COR-L47 (cell line): ENCODE data around the gene PEAK1.
"Not testable (repeated sequence)": the region's sequence is repeated elsewhere in the genome, so short reads cannot be mapped to it uniquely, and the experiment has no call there.

ENCODE experiments used
- DNase-seq: peaks from one replicate; lab custom pipeline; 2025; lab: John Stamatoyannopoulos, UW

The PEAK1 gene

DNA sequence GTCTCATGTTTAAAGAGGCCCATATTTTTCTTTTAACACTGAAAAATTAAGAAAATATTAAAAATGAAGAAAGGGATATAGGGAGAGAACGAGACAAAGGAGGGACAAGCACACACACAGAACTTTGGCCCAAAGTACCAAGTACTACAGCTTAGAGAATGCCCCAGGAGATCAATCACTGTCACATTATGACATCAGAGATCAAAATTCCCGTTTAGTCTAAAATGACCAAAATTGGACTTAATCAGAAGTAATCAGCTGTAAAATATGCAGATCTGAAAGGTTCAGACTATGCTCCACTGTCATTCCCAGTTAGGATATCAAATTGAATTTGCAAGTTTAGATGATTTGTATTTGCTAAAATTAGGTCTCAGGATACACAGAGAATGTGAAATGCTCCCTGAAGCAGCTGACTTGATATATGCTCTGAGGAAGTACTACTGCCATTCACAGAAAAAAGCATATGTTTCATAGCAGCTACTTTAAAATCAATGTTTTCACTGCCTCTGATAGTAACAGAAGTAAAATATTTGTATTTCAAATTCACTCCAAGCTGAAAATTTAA lies 123.0 kb downstream of the PEAK1 start:
- no peak for DNase-seq

DNA sequence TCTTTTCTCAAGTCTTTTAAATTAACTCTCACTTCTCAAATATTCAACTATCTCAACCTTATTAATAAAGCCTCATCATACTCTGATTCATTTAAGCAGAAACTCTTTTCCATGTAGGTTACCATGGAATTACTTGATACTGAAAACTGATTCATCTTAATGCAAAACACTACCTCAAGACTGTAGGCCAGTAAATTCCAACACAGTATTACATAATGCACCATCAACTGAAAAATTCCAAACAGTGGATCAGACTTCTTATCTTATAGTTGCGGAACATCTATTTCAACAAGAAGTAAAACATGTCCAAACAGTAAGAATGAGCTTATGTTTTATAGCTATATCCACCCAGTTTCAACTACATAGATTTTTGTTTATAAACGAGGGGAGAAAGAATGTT lies 124.5 kb downstream of the PEAK1 start:
- DNase-seq: no peak

DNA sequence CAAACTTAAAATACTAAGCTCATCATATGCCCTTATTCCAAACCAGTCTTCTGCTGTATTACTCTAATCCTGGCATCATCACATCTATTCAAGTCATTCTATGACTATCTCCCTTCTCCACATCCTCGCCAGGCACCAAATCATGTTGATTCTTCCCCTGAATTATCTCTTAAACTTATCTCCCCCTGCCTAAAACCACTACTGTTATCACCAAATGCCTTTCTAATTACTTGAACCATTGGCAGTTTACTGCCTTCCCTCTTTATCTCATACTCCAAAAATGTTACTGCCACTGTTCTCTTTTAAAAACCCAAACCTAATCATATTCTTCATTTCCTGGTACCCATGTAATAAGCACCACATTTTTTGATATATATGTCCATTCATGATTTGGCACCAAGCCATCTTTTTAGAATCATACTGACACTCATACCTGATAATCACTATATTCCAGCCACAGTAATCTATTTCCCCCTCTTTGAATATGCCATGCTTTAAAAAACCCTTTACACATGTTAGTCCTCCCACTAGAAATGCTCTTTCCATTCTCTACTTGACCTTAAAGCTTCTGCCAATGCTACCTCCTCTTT lies 126.8 kb downstream of the PEAK1 start:
- DNase-seq: no peak

DNA sequence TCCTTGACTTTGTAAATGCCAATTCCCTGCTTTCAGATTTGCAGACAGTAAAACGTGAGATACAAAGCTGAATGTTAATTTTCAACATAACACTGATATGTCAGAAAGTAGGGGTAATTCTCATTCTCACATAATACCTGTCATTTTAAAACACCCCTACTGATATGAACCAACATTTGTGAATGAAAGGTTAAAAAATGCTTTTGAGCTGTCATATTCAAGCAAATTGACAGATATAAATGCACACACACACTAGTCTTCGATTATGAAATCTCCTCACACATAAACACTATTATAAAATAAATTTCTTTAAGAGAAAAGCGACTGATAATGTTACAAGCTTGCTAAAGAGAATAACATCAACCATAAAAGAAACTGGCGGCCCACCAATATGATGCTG lies 128.8 kb downstream of the PEAK1 start:
- DNase-seq: no peak

DNA sequence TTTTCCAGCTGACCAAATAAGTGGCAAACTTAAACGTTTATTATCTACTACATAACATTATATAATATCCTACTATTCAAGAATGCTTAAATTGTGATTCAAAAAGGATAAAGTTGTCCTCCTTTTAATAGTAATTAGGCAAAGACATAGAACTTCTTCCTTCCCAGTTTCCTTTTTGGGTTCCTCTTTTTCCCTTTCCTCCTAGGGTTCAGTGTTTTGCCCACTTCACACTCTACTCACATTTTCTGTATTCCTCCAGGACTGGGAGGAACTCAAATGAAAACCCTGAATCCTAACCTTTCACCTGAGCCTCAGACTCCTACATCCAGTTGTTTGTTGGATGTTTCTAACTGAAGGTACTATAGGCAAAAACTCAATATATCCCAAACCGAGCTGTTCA lies 132.5 kb downstream of the PEAK1 start:
- no peak for DNase-seq

DNA sequence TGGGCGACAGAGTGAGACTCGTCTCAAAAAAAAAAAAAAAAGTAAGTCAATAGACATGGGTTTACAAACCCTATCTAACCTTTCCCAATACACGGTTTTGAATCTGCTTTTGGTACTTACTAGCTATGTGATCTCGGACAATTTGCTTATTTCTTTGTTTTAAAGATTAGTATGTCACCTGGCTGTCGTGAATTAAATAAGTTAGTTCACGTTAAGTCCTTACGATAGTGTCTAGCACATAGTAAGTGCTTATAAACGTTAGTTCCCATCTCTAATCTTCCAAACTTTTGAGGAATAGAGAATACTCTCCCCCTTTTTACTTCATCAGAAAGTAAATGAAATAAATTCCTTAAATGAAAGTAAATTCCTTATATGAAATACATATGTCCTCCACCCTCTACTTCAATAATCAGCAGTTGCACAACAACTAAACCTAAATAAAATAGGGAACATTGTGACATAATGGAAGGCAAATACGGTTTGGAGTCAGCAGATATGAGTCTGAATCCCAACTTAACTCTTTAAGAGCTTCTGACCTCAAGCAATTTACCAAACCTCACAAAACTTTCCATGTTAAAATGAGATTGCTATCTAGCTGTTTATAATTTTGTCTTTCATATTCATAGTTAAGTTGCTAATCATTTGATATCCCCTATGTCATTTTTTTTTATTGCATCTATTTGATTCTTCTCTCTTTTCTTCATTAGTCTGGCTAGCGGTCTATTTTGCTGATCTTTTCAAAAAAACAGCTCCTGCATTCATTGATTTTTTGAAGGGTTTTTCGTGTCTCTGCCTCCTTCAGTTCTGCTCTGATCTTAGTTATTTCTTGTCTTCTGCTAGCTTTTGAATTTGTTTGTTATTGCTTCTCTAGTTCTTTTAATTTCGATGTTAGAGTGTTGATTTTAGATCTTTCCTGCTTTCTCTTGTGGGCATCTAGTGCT lies 134.6 kb downstream of the PEAK1 start:
- DNase-seq: no peak

DNA sequence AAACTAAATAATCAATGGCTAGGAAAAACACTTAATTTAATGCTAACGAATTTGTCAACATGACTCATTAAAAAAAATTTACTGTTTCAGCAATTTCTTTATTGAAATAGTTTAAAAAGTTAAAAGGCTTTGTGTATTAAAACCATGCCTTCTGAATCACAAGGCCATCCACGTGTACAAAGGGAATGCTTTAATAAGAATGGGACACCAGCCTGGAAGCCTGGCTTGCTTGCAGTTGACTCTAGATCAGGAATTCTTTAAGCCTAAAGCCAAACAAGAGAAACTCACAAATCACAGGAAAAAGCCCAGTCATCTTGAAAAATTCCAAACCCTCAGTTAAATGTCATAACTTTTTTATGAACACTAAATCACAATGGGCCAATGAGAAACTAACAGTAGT lies 137.6 kb downstream of the PEAK1 start:
- DNase-seq: no peak

DNA sequence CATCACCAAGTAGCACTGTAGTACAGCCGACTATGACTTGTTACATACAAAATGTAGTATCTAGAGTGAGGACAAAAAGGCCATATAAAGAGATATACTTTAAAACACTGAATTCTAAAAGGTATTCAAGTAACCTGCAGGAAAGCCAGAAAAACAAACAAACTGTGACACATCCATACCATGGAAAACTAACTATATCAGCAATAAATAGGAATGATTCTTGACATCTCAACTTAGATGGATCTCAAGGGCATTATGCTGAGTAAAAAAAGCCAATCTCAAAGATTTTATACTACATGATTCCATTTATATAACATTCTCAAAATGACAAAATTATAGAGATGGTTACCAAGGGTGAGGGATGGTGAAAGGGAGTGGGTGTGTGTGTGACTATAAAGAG lies 143.0 kb downstream of the PEAK1 start:
- no peak for DNase-seq

DNA sequence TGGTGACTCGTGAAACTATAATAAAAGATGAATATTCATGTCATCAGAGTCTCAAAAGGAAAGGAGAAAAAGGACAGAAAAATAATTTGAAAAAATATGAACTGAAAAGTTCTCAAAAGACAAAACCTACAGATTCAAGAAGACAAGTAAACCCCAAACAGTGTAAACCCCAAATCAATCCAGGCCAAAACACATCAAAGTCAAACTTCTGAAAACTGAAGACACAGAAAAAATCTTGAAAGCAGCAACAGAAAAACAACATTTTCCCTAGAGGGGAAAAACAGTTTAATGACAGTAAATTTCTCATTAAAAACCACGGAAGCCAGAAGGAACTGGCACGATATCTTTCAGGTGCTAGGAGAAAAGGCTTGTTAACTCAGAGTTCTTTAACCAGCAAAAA lies 143.8 kb downstream of the PEAK1 start:
- DNase-seq: no peak

DNA sequence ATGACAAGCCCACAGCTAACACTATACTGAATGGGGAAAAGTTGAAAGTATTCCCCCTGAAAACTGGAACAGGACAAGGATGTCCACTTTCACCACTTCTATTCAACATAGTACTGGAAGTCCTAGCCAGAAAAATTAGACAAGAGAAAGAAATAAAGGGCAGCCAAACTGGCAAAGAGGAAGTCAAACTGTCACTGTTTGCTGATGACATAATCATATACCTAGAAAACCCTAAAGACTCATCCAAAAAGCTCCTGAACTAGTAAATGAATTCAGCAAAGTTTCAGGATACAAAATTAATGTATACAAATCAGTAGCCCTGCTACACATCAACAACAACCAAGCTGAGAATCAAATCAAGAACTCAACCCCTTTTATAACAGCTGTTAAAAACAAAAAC lies 146.8 kb downstream of the PEAK1 start:
- DNase-seq: not testable (repeated sequence)

DNA sequence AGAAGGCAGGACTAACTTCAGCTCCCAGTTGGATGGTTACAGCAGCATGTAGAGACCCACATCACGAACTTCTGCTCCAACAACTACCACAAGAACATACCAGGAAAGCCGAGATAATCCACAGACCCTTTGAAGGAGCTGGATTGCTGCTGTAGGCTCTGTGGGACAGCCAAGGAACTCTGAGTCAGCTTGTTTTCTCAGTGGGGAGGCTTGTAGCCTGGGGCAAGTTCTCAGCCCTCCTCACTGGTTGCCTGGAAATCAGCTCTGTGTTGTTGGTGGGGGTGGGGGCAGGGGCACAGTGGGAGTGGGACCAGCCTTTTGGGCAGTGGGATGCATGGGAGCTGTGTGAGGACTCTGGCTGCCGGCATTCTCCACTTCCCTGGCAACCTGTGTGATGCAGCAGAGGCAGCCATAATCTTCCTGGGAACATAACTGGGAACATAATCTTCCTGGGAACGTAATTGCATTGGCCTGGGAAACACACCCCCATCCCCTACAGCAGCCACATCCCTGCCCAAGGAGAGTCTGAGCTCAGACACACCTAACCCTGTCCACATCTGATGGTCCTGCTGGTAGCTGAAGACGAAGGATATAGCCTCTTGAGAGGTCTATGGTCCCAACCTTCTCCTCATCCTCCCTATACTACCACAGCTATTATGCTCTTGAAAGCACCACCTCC lies 153.1 kb downstream of the PEAK1 start:
- no peak for DNase-seq

DNA sequence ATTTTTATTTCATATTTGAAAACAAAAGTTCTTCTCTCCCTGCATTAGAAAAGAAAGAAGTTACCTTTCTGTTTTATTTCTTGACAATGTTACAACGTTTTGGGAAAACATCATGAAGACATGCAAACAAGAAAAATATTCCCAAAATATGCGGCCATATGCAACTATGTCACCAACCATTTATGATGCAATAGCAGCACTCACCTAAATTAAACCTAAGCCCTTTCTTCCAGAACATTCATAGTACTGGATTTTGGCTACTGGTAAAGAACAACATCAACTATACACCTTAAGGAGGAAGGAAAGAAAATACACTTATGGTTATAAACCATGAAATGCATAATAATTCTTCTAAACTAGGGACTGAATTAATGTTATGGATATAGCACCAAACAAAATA lies 164.5 kb downstream of the PEAK1 start:
- no peak for DNase-seq

DNA sequence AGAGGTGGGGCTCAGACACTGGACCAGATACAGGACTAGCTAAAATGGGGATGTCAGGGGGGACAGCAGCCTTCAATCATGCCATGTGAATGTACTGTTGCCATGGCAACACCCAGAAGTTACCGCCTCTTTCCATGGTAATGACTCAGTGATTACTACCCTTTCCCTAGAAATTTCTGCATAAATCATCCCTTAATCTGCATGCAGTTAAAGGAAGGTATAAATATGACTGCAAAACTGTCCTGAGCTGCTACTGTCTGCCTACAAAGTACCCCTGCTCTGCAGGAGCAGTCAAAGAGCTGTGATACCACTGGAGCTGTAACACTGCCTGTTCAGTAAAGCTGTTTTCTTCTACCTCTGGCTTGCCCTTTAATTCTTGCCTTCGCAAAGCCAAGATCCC lies 168.2 kb downstream of the PEAK1 start:
- DNase-seq: no peak

DNA sequence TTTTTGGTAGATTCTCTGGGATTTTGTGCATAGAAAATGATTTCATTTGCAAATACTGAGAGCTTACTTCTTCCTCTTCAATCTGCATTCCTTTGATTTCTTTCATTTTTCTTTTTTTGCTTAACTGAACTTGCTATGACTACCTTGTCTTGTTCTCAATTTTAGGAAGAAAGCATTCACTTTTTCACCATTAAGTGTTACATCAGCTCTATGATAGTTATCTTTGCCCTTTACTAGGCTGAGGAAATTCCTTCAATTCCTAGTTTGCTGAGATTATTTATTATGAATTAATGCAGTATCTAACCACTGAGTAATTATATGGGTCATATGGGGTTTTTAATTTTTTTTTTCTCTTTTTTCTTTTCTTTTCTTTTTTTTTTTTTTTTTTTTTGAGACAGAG lies 172.8 kb downstream of the PEAK1 start:
- DNase-seq: no peak

DNA sequence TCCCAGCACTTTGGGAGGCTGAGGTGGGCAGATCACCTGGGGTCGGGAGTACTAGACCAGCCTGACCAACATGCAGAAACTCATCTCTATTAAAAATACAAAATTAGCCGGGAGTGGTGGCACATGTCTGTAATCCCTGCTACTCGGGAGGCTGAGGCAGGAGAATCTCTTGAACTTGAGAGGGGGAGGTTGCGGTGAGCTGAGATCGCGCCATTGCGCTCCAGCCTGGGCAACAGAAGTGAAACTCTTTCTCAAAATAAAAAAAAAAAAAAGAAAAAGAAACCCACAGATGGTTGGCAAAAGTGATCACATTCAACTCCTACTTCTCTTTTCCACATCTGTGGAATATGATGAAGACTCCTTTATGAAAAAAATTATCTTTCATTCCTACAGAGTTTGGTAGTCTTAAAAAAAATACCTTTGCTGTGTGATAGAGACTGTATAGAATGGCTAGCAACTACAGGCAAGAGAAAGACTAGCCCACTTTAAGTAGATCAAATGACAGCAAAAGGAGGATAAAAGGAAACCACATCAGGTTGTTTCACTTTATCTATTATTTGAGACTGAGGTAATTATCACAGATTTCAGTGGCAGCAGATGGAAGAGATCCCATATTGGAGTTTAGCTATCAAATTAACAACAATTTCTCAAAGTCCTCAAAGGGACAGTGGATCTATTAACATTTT lies 176.0 kb downstream of the PEAK1 start:
- DNase-seq: no peak

DNA sequence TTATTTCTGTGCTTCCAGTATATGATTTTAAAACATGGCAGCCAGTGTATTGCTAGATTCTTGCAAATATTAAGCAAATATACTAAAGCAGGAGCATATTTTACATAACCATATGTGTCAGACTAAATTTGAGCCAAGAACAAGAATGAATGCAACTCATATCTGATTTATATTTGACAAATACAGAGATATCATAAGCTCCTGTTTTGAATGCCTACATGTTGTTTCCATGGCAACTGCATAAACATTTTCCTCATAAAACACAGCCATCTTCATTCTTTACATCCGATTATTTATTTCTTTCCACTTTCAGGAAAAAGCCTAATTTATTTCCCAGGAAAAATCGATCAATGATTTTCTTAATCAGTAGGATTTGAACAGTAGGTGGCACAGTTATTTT lies 176.8 kb downstream of the PEAK1 start:
- no peak for DNase-seq

DNA sequence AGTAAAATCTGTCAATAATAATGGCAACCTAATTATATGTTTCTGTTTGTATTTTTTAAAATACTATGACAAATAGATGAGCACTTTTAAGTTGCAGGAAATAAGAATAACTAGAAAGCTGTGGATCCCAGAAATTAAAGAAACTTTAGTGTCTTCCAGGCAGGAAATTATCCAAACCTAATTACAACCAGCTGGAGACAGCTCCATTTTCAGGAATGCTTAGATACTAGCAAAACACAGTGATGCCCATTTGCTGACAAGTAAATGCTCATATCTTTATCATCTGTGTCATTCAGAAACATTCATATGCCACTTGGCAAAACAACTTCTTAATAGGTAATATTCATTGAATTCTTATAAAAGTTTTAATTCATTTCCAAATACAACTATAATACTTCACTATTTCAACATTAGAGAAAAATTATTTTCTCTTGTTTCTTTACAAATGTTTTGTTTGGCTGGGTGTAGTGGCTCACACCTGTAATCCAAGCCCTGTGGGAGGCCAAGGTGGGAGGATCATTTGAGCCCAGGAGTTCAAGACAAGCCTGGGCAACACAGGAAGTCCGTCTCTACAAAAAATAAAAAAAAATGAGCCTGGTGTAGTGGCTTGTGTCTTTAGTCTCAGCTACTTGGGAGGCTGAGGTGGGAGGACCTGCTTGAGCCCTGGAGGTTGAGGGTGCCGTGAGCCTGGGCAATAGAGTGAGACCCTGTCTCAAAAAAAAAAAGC lies 179.9 kb downstream of the PEAK1 start:
- DNase-seq: no peak

DNA sequence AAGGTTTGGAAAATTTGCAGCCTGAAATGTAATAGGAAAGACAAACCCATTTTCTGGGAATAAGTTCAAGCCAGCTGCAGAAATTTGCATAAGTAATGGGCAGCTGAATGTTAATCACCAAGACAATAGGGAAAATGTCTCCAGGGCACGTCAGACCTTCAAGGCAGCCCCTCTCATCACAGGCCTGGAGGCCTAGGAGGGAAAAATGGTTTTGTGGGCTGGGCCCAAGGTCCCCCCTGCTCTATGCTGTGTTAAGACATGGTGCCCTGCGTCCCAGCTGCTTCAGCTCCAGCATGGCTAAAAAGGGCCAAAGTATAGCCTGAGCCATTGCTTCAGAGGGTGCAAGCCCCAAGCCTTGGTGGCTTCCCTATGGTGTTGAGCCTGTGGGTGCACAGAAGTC lies 184.3 kb downstream of the PEAK1 start:
- DNase-seq: no peak

DNA sequence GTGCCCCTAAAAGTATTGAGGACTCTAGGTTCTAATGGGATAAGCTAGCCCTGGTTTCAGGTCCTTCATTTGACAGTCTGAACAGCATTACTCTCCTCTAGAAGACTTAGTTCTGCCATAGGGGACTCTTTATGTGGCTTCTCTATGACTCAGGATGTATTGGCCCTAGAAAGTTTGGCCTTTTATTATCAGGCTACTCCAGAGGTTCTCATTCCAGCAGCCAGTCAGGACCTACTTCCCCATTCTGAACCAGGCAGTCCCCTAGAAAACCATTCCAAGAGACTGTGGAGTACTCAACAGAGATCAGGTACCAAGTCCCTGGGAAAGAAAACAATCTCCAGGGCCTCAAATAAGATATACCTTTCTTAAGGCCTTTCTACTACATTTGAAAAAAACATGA lies 191.1 kb downstream of the PEAK1 start:
- no peak for DNase-seq

DNA sequence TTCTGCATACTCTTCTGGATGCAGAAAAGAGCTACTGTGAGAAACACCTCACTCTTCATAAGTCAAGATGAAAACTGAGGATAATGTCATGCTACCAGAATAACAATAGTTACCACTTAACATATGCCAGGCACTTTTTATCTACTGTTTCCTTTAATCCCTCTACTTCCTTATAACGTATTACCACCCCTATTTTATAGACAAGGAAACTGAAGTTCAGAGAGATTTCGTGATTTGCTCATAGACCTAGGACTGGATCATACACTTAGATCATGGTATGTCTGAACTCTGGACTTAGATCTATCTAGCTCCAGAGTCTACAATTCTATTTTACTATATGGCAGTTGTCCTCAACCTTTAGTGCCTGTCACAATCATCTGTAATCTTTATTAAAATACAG lies 193.3 kb downstream of the PEAK1 start:
- no peak for DNase-seq

DNA sequence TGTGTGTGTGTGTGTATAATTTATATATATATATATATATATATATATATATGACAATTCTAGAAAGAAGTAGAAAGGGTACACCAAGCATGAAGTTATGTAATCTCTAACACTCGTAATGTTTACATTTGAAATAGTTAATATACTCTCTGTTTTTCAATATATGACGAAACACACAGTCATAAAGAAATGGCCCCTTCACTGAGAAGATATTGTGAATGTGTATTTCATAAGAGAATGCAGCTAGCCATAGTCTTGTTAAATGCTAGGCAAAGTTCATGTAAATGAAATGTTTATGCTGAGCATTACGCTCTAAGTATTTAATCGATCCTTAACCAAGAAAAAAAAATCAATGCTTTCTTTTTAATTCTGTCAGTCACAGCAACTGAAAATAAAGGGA lies 194.3 kb downstream of the PEAK1 start:
- no peak for DNase-seq

DNA sequence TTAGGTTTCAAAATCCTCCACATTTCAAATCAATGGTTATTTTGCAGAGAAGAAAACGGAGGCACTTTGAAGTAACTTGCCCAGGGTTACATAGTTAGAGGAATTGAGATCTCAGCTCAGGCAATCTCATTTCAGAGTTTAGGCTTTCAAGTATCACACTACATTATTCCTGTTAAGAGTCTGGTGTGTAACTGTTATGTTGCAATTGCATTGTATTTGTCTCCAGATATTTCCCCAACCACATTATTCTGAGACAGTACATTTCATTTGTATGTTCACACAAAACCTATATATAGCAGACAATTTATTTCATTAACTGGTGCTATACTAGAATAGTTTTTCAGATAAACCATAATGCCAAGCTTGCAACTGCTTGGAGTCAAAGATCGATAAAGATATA lies 194.8 kb downstream of the PEAK1 start:
- DNase-seq: no peak
